ENCODE data around the gene AOX1. TPM values are rescaled to one million over a fixed set of nuclear protein-coding genes. Genes with fewer than 3 reads are reported as not detected.

Gene AOX1
- total and polyA plus RNA-seq, 2 experiments from 2014 or later, result 1.4 to 5.0 TPM

DNA sequence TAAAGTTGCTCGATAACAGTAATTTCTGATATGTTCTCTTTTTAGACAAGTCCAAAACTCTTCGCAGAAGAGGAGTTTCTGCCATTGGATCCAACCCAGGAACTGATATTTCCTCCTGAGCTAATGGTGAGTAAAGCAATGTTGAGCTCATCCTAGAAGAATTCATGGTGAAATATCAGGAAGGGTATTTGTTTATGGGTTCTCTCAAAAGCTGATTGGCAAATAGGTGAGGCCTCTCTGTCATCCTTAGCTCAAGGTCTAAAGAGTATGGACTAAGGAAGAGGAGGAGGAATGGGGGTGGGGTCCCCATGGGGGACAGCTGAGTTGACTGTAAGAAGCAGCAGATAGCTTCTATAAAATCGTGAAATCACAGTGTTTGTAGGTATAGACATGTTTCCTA is 18.2 kb downstream of the AOX1 start (continued):
- TF ChIP-seq, protein P1, sequence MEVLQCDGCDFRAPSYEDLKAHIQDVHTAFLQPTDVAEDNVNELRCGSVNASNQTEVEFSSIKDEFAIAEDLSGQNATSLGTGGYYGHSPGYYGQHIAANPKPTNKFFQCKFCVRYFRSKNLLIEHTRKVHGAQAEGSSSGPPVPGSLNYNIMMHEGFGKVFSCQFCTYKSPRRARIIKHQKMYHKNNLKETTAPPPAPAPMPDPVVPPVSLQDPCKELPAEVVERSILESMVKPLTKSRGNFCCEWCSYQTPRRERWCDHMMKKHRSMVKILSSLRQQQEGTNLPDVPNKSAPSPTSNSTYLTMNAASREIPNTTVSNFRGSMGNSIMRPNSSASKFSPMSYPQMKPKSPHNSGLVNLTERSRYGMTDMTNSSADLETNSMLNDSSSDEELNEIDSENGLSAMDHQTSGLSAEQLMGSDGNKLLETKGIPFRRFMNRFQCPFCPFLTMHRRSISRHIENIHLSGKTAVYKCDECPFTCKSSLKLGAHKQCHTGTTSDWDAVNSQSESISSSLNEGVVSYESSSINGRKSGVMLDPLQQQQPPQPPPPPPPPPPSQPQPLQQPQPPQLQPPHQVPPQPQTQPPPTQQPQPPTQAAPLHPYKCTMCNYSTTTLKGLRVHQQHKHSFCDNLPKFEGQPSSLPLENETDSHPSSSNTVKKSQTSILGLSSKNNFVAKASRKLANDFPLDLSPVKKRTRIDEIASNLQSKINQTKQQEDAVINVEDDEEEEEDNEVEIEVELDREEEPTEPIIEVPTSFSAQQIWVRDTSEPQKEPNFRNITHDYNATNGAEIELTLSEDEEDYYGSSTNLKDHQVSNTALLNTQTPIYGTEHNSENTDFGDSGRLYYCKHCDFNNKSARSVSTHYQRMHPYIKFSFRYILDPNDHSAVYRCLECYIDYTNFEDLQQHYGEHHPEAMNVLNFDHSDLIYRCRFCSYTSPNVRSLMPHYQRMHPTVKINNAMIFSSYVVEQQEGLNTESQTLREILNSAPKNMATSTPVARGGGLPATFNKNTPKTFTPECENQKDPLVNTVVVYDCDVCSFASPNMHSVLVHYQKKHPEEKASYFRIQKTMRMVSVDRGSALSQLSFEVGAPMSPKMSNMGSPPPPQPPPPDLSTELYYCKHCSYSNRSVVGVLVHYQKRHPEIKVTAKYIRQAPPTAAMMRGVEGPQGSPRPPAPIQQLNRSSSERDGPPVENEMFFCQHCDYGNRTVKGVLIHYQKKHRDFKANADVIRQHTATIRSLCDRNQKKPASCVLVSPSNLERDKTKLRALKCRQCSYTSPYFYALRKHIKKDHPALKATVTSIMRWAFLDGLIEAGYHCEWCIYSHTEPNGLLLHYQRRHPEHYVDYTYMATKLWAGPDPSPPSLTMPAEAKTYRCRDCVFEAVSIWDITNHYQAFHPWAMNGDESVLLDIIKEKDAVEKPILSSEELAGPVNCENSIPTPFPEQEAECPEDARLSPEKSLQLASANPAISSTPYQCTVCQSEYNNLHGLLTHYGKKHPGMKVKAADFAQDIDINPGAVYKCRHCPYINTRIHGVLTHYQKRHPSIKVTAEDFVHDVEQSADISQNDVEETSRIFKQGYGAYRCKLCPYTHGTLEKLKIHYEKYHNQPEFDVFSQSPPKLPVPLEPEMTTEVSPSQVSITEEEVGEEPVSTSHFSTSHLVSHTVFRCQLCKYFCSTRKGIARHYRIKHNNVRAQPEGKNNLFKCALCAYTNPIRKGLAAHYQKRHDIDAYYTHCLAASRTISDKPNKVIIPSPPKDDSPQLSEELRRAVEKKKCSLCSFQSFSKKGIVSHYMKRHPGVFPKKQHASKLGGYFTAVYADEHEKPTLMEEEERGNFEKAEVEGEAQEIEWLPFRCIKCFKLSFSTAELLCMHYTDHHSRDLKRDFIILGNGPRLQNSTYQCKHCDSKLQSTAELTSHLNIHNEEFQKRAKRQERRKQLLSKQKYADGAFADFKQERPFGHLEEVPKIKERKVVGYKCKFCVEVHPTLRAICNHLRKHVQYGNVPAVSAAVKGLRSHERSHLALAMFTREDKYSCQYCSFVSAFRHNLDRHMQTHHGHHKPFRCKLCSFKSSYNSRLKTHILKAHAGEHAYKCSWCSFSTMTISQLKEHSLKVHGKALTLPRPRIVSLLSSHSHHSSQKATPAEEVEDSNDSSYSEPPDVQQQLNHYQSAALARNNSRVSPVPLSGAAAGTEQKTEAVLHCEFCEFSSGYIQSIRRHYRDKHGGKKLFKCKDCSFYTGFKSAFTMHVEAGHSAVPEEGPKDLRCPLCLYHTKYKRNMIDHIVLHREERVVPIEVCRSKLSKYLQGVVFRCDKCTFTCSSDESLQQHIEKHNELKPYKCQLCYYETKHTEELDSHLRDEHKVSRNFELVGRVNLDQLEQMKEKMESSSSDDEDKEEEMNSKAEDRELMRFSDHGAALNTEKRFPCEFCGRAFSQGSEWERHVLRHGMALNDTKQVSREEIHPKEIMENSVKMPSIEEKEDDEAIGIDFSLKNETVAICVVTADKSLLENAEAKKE (CRISPR knock-in tag; IDR thresholded peaks at IDR 0.05), result no peak
- TF ChIP-seq ZNF114 (CRISPR knock-in tag; IDR thresholded peaks at IDR 0.05), result no peak

DNA sequence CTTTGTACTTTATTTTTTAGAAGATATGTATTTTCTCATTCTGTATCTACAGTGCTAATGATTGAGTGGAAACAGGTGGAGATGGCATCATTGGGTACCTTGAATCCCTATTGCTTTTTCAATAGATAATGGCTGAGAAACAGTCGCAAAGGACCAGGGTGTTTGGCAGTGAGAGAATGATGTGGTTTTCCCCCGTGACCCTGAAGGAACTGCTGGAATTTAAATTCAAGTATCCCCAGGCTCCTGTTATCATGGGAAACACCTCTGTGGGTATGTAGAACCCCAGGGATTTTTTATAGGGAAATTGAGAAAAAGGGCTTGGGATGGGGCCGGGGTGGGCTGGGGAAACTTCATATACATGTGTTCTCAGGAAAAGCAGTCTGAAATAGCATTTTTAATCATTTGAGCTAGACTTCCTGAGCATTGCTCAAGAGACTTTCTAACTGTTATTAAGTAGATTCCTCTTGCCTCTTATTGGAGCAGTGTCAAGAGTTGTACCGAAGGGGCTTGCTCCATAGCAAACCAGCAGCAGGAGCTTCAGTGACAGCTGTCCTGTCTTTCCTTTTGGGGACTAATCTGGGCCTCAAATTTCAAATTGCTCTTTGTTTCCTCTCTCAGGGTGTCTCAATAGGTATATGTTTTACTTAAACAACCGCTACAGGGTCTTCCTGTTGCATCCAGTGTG is 18.9 kb downstream of the AOX1 start:
- H3K27me3 ChIP-seq (ENCODE audit: insufficient read depth), result no peaks in the 10 kb centered on the region
- Mint-ChIP-seq H3K4me1 (no peaks in the 10 kb centered on the region), H3K27me3 (ENCODE audit: insufficient read depth, low read depth, poor library complexity) (no peaks in the 10 kb centered on the region), H3K36me3 (ENCODE audit: low read depth) (peaks cover 10% of the 10 kb centered on the region; the same call in 1 of the 3 replicates), H3K4me3 (no peak overlapping the region), H3K27ac (no peak overlapping the region), H3K9me3 (no peaks in the 10 kb centered on the region)
- H3K79me2 ChIP-seq (replicated peaks; ENCODE audit: insufficient read depth), result no peaks in the 10 kb centered on the region
- no peaks in the 10 kb centered on the region for H3F3A ChIP-seq (replicated peaks; ENCODE audit: low read depth)
- H3K4me1 ChIP-seq (ENCODE audit: insufficient read depth), result no peaks in the 10 kb centered on the region
- no peak overlapping the region for H2AFZ ChIP-seq
- ATAC-seq (no peak), DNase-seq (ENCODE audit: low spot score) (no peak)
- H3K36me3 ChIP-seq (ENCODE audit: insufficient read depth), result no peaks in the 10 kb centered on the region
- peaks cover 4% of the 10 kb centered on the region; the same call in 1 of the 2 replicates for H4K20me1 ChIP-seq (replicated peaks; ENCODE audit: insufficient read depth)
- no peak overlapping the region for H3K4me3 ChIP-seq
- no peak overlapping the region for H3K27ac ChIP-seq (ENCODE audit: low read depth)
- no peaks in the 10 kb centered on the region for H3K9me2 ChIP-seq (ENCODE audit: insufficient read depth)
- H3K4me2 ChIP-seq, result no peak overlapping the region
- TF ChIP-seq STAT1 (IDR thresholded peaks at IDR 0.05; ENCODE audit: unreplicated experiment), result no peak
- no peak for TF ChIP-seq CREB1 (CRISPR knock-in tag; IDR thresholded peaks at IDR 0.05; ENCODE audit: low read depth)
- TF ChIP-seq, protein P2, sequence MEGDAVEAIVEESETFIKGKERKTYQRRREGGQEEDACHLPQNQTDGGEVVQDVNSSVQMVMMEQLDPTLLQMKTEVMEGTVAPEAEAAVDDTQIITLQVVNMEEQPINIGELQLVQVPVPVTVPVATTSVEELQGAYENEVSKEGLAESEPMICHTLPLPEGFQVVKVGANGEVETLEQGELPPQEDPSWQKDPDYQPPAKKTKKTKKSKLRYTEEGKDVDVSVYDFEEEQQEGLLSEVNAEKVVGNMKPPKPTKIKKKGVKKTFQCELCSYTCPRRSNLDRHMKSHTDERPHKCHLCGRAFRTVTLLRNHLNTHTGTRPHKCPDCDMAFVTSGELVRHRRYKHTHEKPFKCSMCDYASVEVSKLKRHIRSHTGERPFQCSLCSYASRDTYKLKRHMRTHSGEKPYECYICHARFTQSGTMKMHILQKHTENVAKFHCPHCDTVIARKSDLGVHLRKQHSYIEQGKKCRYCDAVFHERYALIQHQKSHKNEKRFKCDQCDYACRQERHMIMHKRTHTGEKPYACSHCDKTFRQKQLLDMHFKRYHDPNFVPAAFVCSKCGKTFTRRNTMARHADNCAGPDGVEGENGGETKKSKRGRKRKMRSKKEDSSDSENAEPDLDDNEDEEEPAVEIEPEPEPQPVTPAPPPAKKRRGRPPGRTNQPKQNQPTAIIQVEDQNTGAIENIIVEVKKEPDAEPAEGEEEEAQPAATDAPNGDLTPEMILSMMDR (conservative IDR thresholded peaks at IDR 0.05; ENCODE audit: low read depth in 2 of 2), result no peak
- TF ChIP-seq, protein P3, sequence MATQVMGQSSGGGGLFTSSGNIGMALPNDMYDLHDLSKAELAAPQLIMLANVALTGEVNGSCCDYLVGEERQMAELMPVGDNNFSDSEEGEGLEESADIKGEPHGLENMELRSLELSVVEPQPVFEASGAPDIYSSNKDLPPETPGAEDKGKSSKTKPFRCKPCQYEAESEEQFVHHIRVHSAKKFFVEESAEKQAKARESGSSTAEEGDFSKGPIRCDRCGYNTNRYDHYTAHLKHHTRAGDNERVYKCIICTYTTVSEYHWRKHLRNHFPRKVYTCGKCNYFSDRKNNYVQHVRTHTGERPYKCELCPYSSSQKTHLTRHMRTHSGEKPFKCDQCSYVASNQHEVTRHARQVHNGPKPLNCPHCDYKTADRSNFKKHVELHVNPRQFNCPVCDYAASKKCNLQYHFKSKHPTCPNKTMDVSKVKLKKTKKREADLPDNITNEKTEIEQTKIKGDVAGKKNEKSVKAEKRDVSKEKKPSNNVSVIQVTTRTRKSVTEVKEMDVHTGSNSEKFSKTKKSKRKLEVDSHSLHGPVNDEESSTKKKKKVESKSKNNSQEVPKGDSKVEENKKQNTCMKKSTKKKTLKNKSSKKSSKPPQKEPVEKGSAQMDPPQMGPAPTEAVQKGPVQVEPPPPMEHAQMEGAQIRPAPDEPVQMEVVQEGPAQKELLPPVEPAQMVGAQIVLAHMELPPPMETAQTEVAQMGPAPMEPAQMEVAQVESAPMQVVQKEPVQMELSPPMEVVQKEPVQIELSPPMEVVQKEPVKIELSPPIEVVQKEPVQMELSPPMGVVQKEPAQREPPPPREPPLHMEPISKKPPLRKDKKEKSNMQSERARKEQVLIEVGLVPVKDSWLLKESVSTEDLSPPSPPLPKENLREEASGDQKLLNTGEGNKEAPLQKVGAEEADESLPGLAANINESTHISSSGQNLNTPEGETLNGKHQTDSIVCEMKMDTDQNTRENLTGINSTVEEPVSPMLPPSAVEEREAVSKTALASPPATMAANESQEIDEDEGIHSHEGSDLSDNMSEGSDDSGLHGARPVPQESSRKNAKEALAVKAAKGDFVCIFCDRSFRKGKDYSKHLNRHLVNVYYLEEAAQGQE (IDR thresholded peaks at IDR 0.05; ENCODE audit: unreplicated experiment), result no peak
- no peak for TF ChIP-seq POLR2AphosphoS5 (IDR thresholded peaks at IDR 0.05; ENCODE audit: low read depth)
- TF ChIP-seq ZNF331 (CRISPR knock-in tag; IDR thresholded peaks at IDR 0.05; ENCODE audit: low read depth), result no peak
- TF ChIP-seq NANOG (IDR thresholded peaks at IDR 0.05; ENCODE audit: borderline replicate concordance), result no peak
- no peak for TF ChIP-seq EZH2 (IDR thresholded peaks at IDR 0.05; ENCODE audit: low read depth, unreplicated experiment)
- TF ChIP-seq, protein P4, sequence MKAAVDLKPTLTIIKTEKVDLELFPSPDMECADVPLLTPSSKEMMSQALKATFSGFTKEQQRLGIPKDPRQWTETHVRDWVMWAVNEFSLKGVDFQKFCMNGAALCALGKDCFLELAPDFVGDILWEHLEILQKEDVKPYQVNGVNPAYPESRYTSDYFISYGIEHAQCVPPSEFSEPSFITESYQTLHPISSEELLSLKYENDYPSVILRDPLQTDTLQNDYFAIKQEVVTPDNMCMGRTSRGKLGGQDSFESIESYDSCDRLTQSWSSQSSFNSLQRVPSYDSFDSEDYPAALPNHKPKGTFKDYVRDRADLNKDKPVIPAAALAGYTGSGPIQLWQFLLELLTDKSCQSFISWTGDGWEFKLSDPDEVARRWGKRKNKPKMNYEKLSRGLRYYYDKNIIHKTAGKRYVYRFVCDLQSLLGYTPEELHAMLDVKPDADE (IDR thresholded peaks at IDR 0.05), result no peak

Measured in GM23338 (cell line).